ENCODE results near the gene STARD13. TPM values are rescaled to one million over a fixed set of nuclear protein-coding genes. Genes with fewer than 3 reads are reported as not detected.

Gene STARD13
- total RNA-seq, 1 donor from 2014 or later = 53.2 TPM

- DNase-seq (ENCODE audit: low read depth) = peak; percentile 50
These were observed 56.7 kb downstream of the STARD13 start for GRCh38 chr13:33228648-33229445.

- no peak for DNase-seq (ENCODE audit: low read depth)
These were observed 57.5 kb downstream of the STARD13 start for GRCh38 chr13:33227927-33228647.

GRCh38 chr13:33224686-33225085, 60.9 kb downstream of the STARD13 start:
- DNase-seq (ENCODE audit: low read depth) = no peak

GRCh38 chr13:33224191-33224590, 61.4 kb downstream of the STARD13 start:
- DNase-seq (ENCODE audit: low read depth) = no peak

- no peak for DNase-seq (ENCODE audit: low read depth)
These were observed 65.6 kb downstream of the STARD13 start for GRCh38 chr13:33219926-33220325.

- DNase-seq (ENCODE audit: low read depth) = no peak
These were observed 67.1 kb downstream of the STARD13 start for GRCh38 chr13:33218426-33218825.

- peak; percentile 68 for DNase-seq (ENCODE audit: low read depth)
These were observed 67.5 kb downstream of the STARD13 start for GRCh38 chr13:33218020-33218419.

GRCh38 chr13:33217256-33217655, 68.3 kb downstream of the STARD13 start:
- no peak for DNase-seq (ENCODE audit: low read depth)

- DNase-seq (ENCODE audit: low read depth) = no peak
These were observed 71.8 kb downstream of the STARD13 start for GRCh38 chr13:33213797-33214196.

GRCh38 chr13:33213024-33213768, 72.4 kb downstream of the STARD13 start:
- DNase-seq (ENCODE audit: low read depth) = no peak

GRCh38 chr13:33212396-33212795, 73.2 kb downstream of the STARD13 start:
- no peak for DNase-seq (ENCODE audit: low read depth)

GRCh38 chr13:33210090-33210489, 75.5 kb downstream of the STARD13 start:
- DNase-seq (ENCODE audit: low read depth) = no peak

GRCh38 chr13:33208290-33209220, 77.0 kb downstream of the STARD13 start:
- DNase-seq (ENCODE audit: low read depth) = no peak

- DNase-seq (ENCODE audit: low read depth) = no peak
These were observed 78.0 kb downstream of the STARD13 start for GRCh38 chr13:33207615-33207961.

- no peak for DNase-seq (ENCODE audit: low read depth)
These were observed 78.5 kb downstream of the STARD13 start for GRCh38 chr13:33206945-33207614.

- peak; percentile 82 for DNase-seq (ENCODE audit: low read depth)
These were observed 79.1 kb downstream of the STARD13 start for GRCh38 chr13:33206425-33206824.

- no peak for DNase-seq (ENCODE audit: low read depth)
These were observed 79.7 kb downstream of the STARD13 start for GRCh38 chr13:33205804-33206221.

GRCh38 chr13:33205224-33205623, 80.3 kb downstream of the STARD13 start:
- DNase-seq (ENCODE audit: low read depth) = no peak

GRCh38 chr13:33204130-33204927, 81.2 kb downstream of the STARD13 start:
- DNase-seq (ENCODE audit: low read depth) = no peak

- DNase-seq (ENCODE audit: low read depth) = no peak
These were observed 82.8 kb downstream of the STARD13 start for GRCh38 chr13:33202644-33203169.

All from renal cortical epithelial cell (primary cell).